Neuronal stem cell (in vitro differentiated cells): Measurements from ENCODE around the gene FOS.

Source experiments
- DNase-seq: peaks from one replicate; pipeline ENCODE4 v3.0.0-alpha.2; 2013; ENCODE audit warnings: low spot score
- H2AFZ ChIP-seq: one replicate; pipeline ENCODE4 v1.6.1; 2013; ENCODE audit warnings: mild to moderate bottlenecking, low read length, inconsistent platforms
- H2AK5ac ChIP-seq: 2 replicates; pipeline ENCODE4 v1.6.1; 2013; ENCODE audit warnings: low read depth, mild to moderate bottlenecking, inconsistent platforms, low read length, moderate library complexity, mixed read lengths
- H2BK120ac ChIP-seq: 2 replicates; pipeline ENCODE4 v1.6.1; 2013; ENCODE audit warnings: low read depth, mild to moderate bottlenecking, inconsistent platforms, low read length, moderate library complexity, mixed read lengths
- H2BK12ac ChIP-seq: one replicate; pipeline ENCODE4 v1.6.1; 2013; ENCODE audit warnings: low read length, inconsistent platforms
- H2BK15ac ChIP-seq: 2 replicates; pipeline ENCODE4 v1.6.1; 2013; ENCODE audit warnings: mild to moderate bottlenecking, low read length, inconsistent platforms, mixed read lengths
- H2BK5ac ChIP-seq: one replicate; pipeline ENCODE4 v1.6.1; 2013; ENCODE audit warnings: inconsistent platforms, mild to moderate bottlenecking, low read length, moderate library complexity
- H3K14ac ChIP-seq: one replicate; pipeline ENCODE4 v1.6.1; 2013; ENCODE audit warnings: low read length, inconsistent platforms
- H3K18ac ChIP-seq: 2 replicates; pipeline ENCODE4 v1.6.1; 2013; ENCODE audit warnings: low read length, inconsistent platforms
- H3K23ac ChIP-seq: 2 replicates; pipeline ENCODE4 v1.6.1; 2013; ENCODE audit warnings: low read depth, mild to moderate bottlenecking, mixed read lengths, low read length, inconsistent platforms; ENCODE audit not compliant: poor library complexity
- H3K27ac ChIP-seq: replicated peaks from 3 replicates; pipeline ENCODE4 v1.5.1; 2013; ENCODE audit warnings: low read length, inconsistent platforms
- H3K27me3 ChIP-seq, 3 experiments: 2 replicates each; pipeline ENCODE4 v1.6.1; 2013; ENCODE audit warnings: low read length in 3 of 3, mild to moderate bottlenecking in 2 of 3, inconsistent platforms in 1 of 3, low read depth in 1 of 3, mixed read lengths in 1 of 3, moderate library complexity in 1 of 3; ENCODE audit not compliant: control insufficient read depth in 3 of 3, insufficient read depth in 3 of 3
- H3K36me3 ChIP-seq, 2 donors: replicated peaks in 1 of 2; 2 replicates each; pipeline ENCODE4 v1.6.1; 2013; ENCODE audit warnings: low read length in 2 of 2; ENCODE audit not compliant: control insufficient read depth in 2 of 2, insufficient read depth in 2 of 2
- H3K4ac ChIP-seq: 2 replicates; pipeline ENCODE4 v1.6.1; 2013; ENCODE audit warnings: inconsistent platforms, mild to moderate bottlenecking, low read length, moderate library complexity
- H3K4me1 ChIP-seq, 2 donors: 1 replicate in 1 of 2; 2 replicates in 1 of 2; pipeline ENCODE4 v1.6.1; 2013; ENCODE audit warnings: low read length in 2 of 2, low read depth in 1 of 2; ENCODE audit not compliant: control insufficient read depth in 2 of 2, insufficient read depth in 1 of 2
- H3K4me2 ChIP-seq: one replicate; pipeline ENCODE4 v1.6.1; 2013; ENCODE audit warnings: mild to moderate bottlenecking, low read length, inconsistent platforms; ENCODE audit not compliant: insufficient read depth, poor library complexity, severe bottlenecking
- H3K4me3 ChIP-seq, 2 donors: 2 replicates each; pipeline ENCODE4 v1.5.1; 2013; ENCODE audit warnings: low read length in 2 of 2, mild to moderate bottlenecking in 2 of 2, inconsistent platforms in 1 of 2, moderate library complexity in 1 of 2
- H3K79me1 ChIP-seq: one replicate; pipeline ENCODE4 v1.6.1; 2013; ENCODE audit warnings: low read depth, mild to moderate bottlenecking, inconsistent platforms, low read length, moderate library complexity
- H3K9ac ChIP-seq: one replicate; pipeline ENCODE4 v1.6.1; 2013; ENCODE audit warnings: mild to moderate bottlenecking, low read depth, low read length, inconsistent platforms; ENCODE audit not compliant: poor library complexity
- H3K9me3 ChIP-seq, 2 donors: replicated peaks in 1 of 2; 2 replicates each; pipeline versions ENCODE3 to v1.6.1; 2013; ENCODE audit warnings: low read length in 2 of 2, mild to moderate bottlenecking in 2 of 2, inconsistent platforms in 1 of 2, low read depth in 1 of 2, mixed read lengths in 1 of 2, moderate library complexity in 1 of 2; ENCODE audit not compliant: control insufficient read depth in 2 of 2, insufficient read depth in 1 of 2
- H4K8ac ChIP-seq: one replicate; pipeline ENCODE4 v1.6.1; 2013; ENCODE audit warnings: low read depth, mild to moderate bottlenecking, inconsistent platforms, low read length, moderate library complexity
- H4K91ac ChIP-seq: one replicate; pipeline ENCODE4 v1.6.1; 2013; ENCODE audit warnings: low read length, low read depth, mild to moderate bottlenecking, inconsistent platforms; ENCODE audit not compliant: poor library complexity
- WGBS, 2 donors: extraction: QIAGEN DNeasy Blood & Tissue Kit; methylation state at CpG; one replicate each; pipeline ENCODE4 v1.1.7; 2013; ENCODE audit warnings: missing lambda C conversion rate in 2 of 2, mixed read lengths in 1 of 2; ENCODE audit not compliant: insufficient read length in 2 of 2, insufficient replicate concordance in 1 of 2; ENCODE audit errors: extremely low coverage in 2 of 2; 5-methylcytosine and 5-hydroxymethylcytosine counted together

Gene FOS

GRCh38 chr14:75320196-75320595 is 41.6 kb downstream of the FOS start:
- no peak overlapping the region for H4K8ac ChIP-seq
- H3K9ac ChIP-seq: no peak overlapping the region
- H3K27me3 ChIP-seq: peaks cover 0 to 17% (median 0%) of the 10 kb centered on the region in 3 experiments
- no peak overlapping the region for H2AK5ac ChIP-seq
- H3K27ac ChIP-seq: no peak overlapping the region
- H3K4me2 ChIP-seq: no peak overlapping the region
- no peaks in the 10 kb centered on the region for H3K9me3 ChIP-seq
- H3K4me3 ChIP-seq: no peak overlapping the region
- no peak for DNase-seq
- H3K23ac ChIP-seq: no peak overlapping the region
- WGBS, 2 donors: no CpG with 5 or more reads among the region's 7 CpGs
- no peak overlapping the region for H4K91ac ChIP-seq
- H3K79me1 ChIP-seq: no peaks in the 10 kb centered on the region
- H3K36me3 ChIP-seq: no peaks in the 10 kb centered on the region
- H3K4me1 ChIP-seq: no peaks in the 10 kb centered on the region
- H3K14ac ChIP-seq: no peak overlapping the region
- no peak overlapping the region for H2BK120ac ChIP-seq
- no peak overlapping the region for H3K18ac ChIP-seq
- no peak overlapping the region for H2BK12ac ChIP-seq
- H2BK15ac ChIP-seq: no peak overlapping the region
- H2BK5ac ChIP-seq: no peak overlapping the region
- H3K4ac ChIP-seq: no peak overlapping the region
- no peak overlapping the region for H2AFZ ChIP-seq

DNA sequence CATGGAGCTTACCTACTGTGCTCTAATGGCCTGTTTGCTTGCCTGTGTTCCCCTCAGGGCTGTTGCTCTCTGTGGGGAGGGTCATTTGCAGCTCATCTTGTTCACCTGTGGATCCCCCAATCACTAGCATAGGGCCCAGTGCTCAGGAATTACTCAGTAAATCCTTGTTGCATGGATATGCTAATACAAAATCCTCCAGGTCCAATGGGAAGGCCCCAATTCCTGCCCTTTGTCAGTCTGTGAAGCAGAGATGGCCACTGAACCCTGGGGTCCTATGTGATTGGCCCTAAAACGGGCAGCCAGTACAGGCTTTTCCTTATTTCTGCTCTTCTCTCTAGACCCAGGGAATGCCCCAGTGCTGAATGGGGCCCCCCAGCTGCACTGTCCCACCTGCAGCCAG is 44.1 kb downstream of the FOS start:
- Histone ChIP-seq H2AFZ (no peak overlapping the region), H2BK15ac (no peak overlapping the region)

DNA sequence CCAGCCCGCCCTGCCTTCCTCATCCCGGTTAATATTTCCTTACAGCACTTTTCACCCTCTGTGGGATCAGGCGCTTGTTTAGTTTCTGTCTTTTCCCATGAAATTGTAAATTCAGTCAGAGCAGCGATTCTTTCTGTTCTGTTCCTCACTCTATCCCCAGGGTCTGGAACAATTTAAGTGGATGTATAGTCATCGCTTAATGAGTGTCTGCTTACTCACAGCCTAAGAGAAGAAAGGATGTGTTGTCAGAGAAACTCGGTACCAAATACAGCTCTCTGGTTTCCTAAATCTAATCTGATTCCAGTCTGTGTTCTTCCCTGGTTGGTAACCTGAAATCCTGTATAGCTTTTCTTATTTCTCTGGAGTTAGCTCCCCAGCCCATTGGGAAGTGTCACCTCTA is 44.9 kb downstream of the FOS start:
- H3K9me3 ChIP-seq: no peaks in the 10 kb centered on the region
- no peaks in the 10 kb centered on the region for H3K4me1 ChIP-seq
- H2BK15ac ChIP-seq: no peak overlapping the region
- H2BK12ac ChIP-seq: no peak overlapping the region
- H3K9ac ChIP-seq: peak overlapping the region; percentile 2
- H3K18ac ChIP-seq: no peak overlapping the region
- no peak overlapping the region for H2BK5ac ChIP-seq
- WGBS, 2 donors: no CpG with 5 or more reads among the region's 6 CpGs
- no peaks in the 10 kb centered on the region for H3K36me3 ChIP-seq
- H4K8ac ChIP-seq: no peak overlapping the region
- H2AFZ ChIP-seq: no peak overlapping the region
- no peak overlapping the region for H3K27ac ChIP-seq
- no peak overlapping the region for H3K4me3 ChIP-seq
- no peaks in the 10 kb centered on the region for H3K79me1 ChIP-seq
- H3K27me3 ChIP-seq: peaks cover 0 to 26% (median 0%) of the 10 kb centered on the region in 3 experiments
- H3K4me2 ChIP-seq: no peak overlapping the region
- no peak overlapping the region for H2BK120ac ChIP-seq
- no peak overlapping the region for H4K91ac ChIP-seq
- H2AK5ac ChIP-seq: no peak overlapping the region
- no peak for DNase-seq
- H3K14ac ChIP-seq: no peak overlapping the region
- H3K4ac ChIP-seq: no peak overlapping the region
- H3K23ac ChIP-seq: no peak overlapping the region

More for the DNA sequence above, 44.1 kb downstream of the FOS start:
- Histone ChIP-seq H3K27me3 (peaks cover 0 to 19% (median 0%) of the 10 kb centered on the region in 3 experiments), H4K8ac (peak overlapping the region; percentile 5), H3K4me2 (no peak overlapping the region), H3K27ac (no peak overlapping the region), H3K4me1 (no peaks in the 10 kb centered on the region), H3K4ac (no peak overlapping the region), H3K23ac (peak overlapping the region; percentile 61), H2AK5ac (no peak overlapping the region), H3K79me1 (no peaks in the 10 kb centered on the region), H3K36me3 (no peaks in the 10 kb centered on the region), H2BK120ac (no peak overlapping the region), H3K18ac (no peak overlapping the region), H2BK12ac (no peak overlapping the region), H2BK5ac (no peak overlapping the region), H3K14ac (no peak overlapping the region), H3K4me3 (no peak overlapping the region), H3K9ac (no peak overlapping the region), H4K91ac (no peak overlapping the region), H3K9me3 (no peaks in the 10 kb centered on the region)
- WGBS, 2 donors: no CpG with 5 or more reads among the region's 1 CpG
- DNase-seq: no peak

GRCh38 chr14:75328558-75329155 is 50.0 kb downstream of the FOS start:
- no CpG with 5 or more reads among the region's 5 CpGs for WGBS, 2 donors

More at GRCh38 chr14:75328558-75329155, 50.0 kb downstream of the FOS start:
- Histone ChIP-seq H2AFZ (no peak overlapping the region), H4K91ac (no peak overlapping the region), H2AK5ac (no peak overlapping the region), H3K4me1 (no peaks in the 10 kb centered on the region), H3K23ac (no peak overlapping the region), H3K14ac (no peak overlapping the region), H3K79me1 (no peaks in the 10 kb centered on the region), H3K9ac (no peak overlapping the region), H3K9me3 (no peaks in the 10 kb centered on the region), H3K4me3 (no peak overlapping the region), H2BK120ac (no peak overlapping the region), H3K27ac (no peak overlapping the region), H3K18ac (no peak overlapping the region), H3K36me3 (no peaks in the 10 kb centered on the region), H2BK5ac (no peak overlapping the region), H3K4me2 (no peak overlapping the region), H3K27me3 (peaks cover 0 to 38% (median 0%) of the 10 kb centered on the region in 3 experiments), H4K8ac (no peak overlapping the region), H2BK15ac (no peak overlapping the region), H2BK12ac (no peak overlapping the region), H3K4ac (no peak overlapping the region)
- no peak for DNase-seq
